ENCODE measurements around the gene TTLL8. TPM values are rescaled to one million over a fixed set of nuclear protein-coding genes. Genes with fewer than 3 reads are reported as not detected.

The TTLL8 gene
- polyA plus RNA-seq, 4 donors: 0.06 TPM; not detected in 3

DNA sequence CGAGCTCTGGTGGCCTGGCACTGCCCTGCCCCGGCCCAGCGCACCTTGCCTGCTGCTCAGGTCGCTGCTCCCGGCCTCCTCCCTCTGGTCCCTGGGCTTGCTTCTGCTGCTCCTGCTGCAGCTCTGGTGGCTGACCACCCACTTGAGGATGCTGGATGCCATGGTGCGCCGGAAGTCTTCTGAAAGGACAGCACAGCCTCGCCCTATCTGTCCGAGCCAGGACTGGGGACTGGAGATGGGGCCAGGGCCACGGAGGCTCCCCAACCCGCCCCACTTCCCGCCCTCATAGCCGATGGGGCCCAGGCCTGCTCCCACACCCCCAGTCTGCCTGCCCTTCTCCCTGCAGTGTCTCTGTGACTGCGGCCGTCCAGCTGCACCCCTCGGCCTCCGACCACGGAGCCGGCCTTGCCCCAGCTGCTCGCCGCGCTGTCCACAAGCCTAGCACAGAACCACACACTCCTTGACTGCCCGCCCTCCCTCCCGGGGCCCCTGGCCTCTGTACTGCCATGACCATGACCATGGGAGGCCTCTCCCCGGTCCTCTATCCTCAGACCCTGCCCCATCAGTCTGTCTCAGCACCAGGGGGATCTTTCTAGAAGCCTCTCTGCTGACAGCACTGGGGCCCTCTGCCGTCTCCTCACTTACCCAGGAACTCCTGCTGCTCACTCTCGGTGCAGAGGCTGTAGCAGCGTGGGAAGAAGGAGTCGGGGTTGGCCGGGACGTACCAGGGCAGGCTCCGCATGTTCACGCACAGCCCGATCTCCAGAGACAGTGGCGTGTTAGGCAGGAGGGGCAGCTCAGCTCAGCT is 12.7 kb downstream of the TTLL8 start:
- DNase-seq (ENCODE audit: low read depth in 4 of 4, low spot score in 3 of 4): no peak

DNA sequence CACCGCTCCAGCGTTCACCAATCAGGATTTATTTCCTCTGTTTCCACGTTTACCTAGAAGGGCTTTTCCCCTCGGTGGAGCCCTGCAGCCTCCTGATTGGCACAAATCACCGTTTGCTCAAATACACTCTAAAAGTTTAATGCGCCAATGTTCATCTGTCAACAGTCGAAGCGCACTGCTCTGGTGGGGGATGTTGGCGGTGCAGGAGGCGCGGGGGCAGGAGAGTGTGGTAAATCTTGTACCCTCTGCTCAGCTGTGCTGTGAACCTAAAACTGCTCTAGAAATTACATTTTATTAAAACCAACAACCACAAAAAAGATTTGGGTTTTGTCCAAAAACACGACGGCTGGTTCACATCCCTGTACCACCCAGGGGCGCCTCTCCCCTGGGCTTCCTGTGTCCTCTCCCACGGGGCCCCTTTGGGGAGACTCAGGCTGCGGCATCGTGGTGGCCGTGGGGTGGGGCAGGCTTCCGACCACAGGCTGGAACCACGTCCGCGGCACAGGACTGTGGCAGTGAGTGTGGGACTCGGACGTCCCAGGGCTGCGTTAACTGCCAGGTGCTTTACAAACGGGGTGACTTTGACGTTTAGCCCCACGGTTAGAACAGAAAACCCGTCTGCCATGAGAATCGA is 13.5 kb downstream of the TTLL8 start:
- no peak for DNase-seq (ENCODE audit: low read depth in 4 of 4, low spot score in 3 of 4)

DNA sequence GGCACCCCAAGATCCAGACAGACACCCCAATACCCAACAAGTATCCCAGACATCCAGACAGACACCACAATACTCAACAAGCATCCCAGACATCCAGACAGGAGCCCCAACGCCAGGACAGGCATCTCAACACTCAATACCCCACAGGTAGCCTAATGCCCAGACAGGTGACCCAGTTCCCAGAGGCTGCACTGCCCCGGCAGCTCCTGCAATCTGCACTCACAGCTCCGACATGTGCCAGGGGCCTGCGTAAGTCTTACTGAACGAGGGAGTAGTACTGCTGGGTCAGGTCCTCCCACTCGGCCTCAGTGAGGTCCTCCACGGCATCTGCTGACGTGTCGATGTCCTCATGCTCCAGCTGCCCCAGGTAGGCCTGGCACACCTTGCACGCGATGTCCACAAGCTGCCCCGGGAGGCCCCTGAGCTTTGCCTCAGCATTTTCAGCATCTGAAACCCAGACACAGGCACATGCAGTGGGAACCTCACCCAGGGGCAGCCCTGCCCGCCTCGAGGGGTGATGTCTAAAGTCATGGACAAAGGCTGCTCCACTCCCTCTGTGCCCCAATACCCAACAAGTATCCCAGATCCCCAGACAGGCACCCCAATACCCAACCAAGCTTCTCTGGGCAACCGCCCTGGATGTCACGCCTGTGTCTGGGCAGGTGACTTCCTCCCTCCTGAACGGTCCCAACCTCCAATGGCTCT is 16.6 kb downstream of the TTLL8 start:
- no peak for DNase-seq (ENCODE audit: low read depth in 4 of 4, low spot score in 3 of 4)

DNA sequence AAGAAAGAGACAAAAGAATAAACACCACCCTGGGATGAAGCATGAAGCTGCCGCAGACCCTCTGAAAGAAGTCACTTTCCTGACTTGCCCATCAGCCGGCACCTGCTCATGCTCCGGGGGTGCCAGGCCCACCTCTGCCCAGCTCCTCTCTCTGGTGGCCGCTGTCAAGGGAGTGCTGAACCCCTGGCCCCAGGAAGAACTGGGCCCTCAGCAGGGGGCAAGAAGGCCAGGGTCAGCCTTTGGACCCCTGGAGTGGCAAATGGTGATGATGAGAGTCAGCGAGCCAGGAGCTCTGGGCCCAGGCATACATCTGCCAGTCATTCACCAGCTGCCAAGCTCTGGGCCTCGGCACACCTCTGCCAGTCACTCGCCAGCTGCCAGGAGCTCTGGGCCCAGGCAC is 17.4 kb downstream of the TTLL8 start:
- DNase-seq (ENCODE audit: low read depth in 4 of 4, low spot score in 3 of 4): no peak

DNA sequence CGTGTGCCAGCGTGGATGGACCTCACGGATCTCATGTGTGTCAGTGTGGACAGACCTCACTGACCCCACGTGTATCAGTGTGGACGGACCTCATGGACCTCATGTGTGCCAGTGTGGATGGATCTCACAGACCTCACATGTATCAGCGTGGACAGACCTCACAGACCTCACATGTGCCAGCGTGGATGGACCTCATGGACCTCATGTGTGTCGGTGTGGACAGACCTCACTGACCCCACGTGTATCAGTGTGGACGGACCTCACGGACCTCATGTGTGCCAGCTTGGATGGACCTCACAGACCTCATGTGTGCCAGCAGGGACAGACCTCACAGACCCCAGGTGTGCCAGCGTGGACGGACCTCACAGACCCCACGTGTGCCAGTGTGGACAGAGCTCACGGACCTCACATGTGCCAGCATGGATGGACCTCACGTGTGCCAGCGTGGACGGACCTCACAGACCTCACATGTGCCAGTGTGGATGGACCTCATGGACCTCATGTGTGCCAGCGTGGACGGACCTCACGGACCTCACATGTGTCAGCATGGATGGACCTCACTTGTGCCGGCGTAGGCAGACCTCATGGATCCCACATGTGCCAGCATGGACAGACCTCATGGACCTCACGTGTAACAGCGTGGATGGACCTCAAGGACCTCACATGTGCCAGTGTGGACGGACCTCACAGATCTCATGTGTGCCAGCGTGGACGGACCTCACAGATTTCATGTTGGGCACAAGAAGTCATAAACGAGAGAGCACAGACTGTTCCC is 18.2 kb downstream of the TTLL8 start:
- DNase-seq (ENCODE audit: low read depth in 4 of 4, low spot score in 3 of 4): no peak

DNA sequence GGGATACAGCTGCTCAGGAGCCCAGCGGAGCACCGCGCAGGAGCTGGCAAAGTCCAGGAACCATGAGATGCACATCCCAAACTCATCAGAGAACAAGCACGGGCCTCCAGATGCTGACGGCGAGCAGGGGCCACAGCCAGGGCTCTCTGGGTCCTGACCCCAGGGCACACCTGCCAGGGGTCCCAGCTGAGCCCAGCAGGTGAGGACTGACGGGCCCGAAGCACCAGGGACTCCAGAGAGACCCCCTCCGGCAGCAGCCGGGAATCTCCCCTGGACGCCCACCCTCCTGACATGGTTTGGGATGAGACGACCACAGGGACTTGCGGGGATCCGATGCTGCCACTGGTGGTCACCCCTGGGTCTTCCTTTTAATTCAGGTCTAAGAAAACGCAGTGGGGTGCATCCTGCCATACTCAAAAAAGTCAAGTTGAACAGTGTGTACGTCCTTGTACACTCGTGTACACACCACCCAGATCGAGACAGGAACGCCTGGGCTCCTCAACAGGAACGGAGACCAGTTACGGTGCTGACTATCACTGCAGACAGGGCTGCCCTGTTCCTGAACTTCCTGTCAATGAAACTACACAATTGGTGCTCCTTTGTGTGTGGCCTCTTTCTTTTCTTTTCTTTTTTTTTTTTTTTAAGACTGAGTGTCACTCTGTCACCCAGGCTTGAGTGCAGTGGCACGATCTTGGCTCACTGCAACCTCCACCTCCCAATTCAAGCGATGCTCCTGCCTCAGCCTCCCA is 21.9 kb downstream of the TTLL8 start:
- DNase-seq (ENCODE audit: low read depth in 4 of 4, low spot score in 3 of 4): no peak

DNA sequence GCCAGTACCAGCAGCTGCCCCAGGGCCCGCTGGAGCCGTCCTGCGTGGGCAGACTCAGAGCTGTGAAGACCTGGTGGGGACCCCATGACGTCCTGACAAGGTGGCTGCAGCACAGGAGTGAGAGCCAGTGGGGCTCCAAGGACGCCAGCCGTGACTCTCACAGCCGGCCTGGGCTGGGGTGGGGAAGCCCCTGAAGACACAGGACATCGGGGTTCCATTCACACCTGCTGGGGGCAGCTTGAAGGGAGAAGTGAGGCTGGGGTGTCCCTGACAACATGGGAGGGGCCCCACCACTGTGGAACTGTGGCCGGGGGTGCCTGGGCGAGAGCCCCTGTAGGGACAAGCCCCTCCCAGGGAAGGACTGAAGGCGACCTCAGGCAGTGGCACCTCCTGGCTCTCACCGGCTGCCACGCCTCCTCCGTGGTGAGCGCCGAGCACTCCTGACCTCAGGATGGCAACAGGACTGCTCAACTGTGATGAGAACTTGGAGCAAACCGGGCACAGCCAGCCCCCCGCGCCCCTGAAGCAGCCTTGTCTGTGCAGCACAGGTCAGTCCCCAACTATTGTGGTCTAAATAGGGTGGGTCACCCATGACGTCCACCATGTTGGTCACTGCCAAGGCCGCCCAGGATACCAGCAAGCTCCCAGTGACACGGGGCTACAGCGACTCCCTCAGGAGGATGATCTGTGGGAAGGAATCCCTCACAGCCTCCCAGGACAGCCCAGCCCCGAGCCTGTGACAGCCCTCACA is 22.8 kb downstream of the TTLL8 start:
- DNase-seq (ENCODE audit: low read depth in 4 of 4, low spot score in 3 of 4): no peak

DNA sequence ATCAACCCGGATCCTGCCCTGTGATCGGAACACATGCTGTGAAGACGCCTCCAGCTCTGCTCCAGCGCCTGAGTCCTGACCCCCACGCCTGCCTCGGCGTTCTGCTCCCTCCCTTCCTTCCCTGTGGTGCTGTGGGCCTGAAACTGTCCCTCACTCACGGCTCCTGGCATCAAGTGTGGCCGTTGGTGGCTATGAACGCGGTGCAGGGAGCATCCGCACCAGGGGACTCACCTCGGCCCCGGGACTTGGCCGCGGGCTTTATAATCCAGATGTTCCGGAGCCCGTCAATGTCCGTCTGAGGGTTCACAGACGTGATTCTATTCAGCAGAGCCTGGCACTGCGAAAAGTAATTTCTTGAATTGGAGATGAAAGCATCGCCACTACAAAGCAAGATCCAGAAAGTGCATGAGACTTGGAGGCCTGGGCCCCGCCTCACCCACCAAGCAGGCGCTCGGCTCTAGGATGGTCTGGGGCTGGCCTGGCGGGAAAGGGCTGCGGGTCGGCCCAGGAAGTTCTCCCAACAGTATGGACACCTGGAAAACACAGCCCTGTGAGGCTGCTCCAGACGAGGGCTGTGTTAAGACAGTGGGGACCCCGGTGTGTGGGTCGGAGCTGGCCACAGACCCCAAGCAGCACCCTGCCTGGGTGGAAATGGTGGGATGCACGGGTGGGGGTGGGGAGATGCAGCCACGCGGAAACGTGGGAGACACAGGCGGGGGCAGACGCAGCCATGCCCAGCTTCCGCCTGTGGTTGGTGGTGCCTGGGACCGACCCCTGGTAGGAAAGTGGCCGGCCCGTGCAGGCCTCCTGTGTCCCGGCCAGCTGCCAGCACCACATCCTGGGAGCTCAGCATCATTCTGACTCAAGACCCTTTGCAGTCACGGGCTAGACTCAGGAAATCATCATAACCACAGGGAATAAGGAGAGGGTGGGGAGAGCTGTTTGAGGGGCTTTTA is 23.7 kb downstream of the TTLL8 start:
- DNase-seq (ENCODE audit: low read depth in 4 of 4, low spot score in 3 of 4): no peak

DNA sequence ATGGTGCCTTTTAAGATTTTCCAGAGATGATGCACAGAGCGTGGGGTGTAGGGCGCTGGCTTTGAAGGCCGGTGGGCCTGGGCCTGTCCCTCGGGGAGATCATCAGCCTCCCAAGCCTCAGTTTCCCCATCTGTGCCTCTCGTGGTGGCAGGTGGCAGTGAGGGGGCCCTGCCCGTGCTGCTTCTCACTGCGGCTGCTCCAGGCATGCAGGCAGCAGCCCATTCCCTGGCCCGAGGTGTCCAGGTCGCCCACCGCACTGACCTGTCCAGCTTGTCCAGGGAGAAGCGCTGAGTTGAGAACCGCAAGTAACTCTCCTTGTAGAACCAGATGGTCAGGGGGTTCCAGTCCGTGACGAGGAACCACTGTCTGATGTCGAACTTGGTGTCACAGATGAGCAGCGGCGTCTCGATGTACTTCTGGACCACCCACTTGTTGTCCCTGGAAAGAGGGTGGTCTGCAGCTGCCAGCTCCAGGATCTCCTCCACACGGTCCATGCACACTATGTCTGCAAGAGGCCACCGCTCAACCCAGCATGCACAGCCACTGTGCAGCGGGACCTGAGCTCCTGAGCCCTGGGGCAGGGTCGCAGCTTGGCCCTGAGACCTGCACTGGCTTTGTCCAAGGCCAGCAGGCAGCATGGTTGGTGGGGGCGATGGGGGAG is 25.0 kb downstream of the TTLL8 start:
- no peak for DNase-seq (ENCODE audit: low read depth in 4 of 4, low spot score in 3 of 4)

DNA sequence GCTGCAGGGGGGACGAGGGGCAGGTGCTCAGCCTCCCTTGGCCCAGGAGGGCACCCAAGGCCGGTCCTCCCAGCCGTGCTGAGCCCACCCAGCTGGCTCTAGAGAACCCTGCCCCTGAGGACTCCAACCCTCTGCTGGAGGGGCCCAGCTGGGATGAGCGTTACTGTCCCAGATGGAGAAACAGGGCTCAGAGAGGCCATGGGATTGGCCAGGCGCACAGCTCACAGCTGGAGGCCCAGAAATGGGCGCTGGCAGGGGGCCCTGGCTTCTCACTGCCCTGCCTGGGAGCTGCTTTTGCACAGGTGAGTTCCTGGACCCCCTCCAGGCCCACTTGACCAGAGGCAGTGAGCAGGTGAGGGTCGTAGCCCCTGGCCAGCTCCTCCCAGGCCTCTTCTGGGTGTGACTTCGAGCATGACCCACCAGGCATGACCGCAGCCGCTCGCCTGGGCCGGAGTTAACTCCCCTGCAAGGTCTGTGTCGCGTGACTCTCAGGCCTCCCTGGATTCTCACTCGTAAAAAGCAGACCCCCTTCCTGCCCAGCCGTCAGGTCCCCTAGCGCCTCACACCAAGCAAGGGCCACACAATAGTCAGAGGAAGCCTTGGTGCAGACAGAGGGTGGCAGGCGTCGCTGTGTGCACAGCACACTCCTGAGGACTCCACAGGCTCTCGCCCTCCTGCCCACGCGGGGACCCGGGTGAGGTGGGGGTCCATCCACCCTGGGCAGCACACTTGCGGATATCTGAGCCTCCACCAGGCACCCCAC is 25.8 kb downstream of the TTLL8 start:
- DNase-seq (ENCODE audit: low read depth in 4 of 4, low spot score in 3 of 4): peak in 1 of 4 donors; percentile 8

DNA sequence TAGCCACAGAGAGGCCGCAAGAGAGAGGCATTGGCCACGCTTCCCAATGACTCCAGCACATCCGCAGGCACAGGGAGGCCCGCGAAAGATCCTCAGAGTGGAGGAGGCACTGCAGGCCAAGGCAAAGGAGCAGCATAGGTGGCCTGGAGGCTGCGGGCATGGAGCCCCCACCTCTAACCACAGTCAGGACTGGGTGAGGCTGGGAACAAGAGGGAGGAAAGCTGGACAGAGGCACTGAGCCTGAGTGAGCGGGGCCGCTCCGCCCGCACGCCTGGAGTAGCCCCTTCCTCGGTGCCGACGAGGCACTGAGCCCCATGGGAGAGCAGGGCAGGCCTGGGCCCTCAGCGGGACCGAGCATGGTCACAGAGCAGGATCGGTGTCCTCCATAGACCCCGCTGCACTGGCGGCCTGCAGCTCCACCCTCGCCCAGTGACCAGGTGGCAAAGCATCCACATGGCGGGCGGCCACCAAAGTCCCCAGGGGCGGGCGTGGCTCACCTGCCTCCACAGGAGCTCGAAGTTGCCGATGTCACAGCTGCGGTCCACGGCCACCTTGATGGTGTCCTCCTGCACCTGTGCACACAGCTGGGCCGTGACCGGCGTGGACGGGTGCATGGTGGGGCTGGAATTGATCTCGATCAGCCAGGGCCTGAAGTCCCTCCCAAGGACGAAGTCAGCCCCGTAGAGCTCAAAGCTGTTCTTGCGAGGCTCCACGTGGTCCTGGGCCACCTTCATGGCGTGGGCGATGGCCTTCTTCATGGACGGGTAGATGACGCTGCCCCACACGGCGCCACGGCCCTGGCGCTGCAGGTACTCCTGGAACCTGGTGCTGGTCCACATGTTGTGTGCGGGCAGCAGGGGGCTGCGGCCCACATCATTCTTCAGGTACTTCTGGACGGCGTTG is 26.7 kb downstream of the TTLL8 start:
- no peak for DNase-seq (ENCODE audit: low read depth in 4 of 4, low spot score in 3 of 4)

DNA sequence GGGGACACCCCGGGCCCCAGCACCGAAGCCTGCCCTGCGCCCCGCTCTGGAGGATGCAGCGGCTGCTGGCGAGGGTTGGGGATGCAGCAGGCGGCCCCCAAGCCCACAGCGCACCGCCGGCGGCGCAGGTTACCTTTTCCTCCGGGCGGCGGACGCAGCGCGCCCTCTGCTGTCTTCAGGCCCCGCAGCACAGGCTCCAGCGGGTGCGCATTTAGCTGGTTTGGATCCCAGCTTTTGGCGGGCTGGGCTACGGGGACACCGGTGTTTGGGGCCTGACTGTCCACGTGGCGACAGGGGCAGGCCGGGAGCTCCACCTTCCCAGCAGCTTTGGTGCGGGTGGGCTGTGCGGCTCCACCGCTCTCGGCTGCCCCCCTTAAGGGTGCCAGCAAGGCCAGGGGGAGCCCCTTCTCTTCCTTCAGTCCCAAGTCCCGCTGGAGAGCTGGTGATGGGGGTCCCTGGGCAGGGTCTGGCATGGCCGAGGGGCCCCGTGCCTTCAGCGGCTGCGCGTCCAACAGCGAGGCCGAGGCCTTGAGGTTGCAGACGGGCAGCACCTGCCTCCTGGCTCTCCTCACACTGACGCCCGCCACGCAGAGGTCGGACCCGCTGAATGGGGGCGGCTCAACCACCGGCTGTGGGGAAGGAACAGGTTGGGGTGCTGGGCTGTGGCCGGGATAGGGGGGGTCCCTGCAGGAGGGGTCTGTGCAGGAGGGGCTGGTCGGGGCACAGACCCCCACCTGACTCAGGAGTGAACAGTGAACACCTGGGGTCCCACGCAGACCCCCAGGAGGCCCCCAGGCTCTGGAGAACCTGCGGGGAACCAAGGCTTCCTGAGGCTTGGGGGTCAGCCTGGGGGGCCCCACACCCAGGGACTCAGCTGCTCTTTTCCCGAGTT is 27.6 kb downstream of the TTLL8 start:
- peak; percentile 23 to 43 (median 26) for DNase-seq (ENCODE audit: low read depth in 4 of 4, low spot score in 3 of 4)

DNA sequence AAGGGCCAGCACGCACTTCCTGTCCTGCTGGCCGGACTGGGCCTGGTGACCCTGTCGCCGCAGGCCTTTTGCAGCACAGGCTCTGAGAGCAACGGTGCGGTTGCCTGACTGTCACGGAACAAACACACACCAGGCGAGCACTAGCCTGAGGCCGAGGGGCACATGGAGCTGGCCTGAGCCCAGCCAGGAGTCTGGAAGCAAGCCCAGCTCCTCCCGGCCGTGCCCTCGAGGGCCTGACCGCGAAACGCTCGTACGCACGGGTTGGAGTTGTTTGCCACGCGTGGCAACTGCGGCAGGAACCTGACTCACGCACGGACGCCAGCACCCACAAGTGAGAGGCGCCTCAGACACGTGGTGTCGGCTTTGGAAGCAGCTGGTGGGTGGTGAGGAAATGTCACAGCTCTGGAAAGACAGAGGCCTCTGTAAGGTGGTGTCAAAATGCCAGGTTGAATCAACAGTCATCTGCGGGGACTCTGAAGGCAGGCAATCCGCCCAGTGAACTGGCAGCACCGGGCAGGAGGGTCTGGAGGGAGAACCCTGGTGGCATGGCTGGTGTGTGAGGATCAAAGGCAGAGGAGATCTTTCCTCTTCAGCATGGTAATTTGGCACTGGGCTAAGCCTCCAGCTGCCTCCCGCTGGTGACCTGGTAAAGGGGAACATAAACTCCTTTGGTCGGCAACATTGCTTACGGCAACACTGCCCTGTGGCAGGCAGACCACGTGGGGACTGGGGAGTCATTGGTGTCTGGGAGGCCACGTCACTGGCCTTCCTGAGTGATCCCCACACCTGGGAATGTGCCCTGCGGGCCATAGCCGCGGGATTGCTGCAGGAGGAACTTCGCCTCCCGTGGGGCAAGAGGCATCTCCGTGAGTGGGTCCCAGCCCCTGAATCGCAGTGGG is 30.2 kb downstream of the TTLL8 start:
- no peak for DNase-seq (ENCODE audit: low read depth in 4 of 4, low spot score in 3 of 4)

DNA sequence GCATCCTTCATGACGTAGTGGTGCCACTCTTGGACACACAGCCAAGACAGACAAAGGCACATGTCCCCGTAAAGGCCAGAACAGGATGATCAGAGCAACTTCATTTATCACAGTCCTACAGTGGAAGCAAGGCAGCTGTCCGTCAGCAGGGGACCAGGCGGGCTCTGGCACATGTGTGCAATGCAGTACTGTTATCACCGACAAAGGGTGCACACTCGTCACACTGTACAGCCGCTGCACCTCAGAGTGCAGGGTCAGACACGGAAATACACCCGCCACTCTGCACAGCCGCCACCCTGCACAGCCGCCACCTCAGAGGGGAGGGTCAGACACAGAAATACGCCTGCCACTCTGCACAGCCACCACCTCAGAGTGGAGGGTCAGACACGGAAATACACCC is 32.1 kb downstream of the TTLL8 start:
- DNase-seq (ENCODE audit: low read depth in 4 of 4, low spot score in 3 of 4): no peak
